Measurements from ENCODE around the gene FBXL7. TPM values are rescaled to one million over a fixed set of nuclear protein-coding genes. Genes with fewer than 3 reads are reported as not detected.
A peak's percentile ranks its signal among the peaks of the same experiment; 100 is the strongest.

The FBXL7 gene
- total RNA-seq, 2 donors from 2014 or later, result 21.1 to 31.7 TPM

GRCh38 chr5:15615859-15616258, 115.9 kb downstream of the FBXL7 start:
- no peak overlapping the region for H3K27ac ChIP-seq
- TF ChIP-seq CTCF (IDR thresholded peaks at IDR 0.05), result no peak
- no peaks in the 10 kb centered on the region for H3K27me3 ChIP-seq (replicated peaks; ENCODE audit: insufficient read depth)
- H3K4me3 ChIP-seq, result no peak overlapping the region
- DNase-seq (ENCODE audit: low spot score) (no peak), ATAC-seq (ENCODE audit: insufficient number of reproducible peaks, low FRiP score, low read depth) (no peak)
- H3K4me1 ChIP-seq (ENCODE audit: control insufficient read depth in 1 of 2, low read depth in 2 of 2), result peaks cover 0 to 24% of the 10 kb centered on the region in 2 donors
- no peaks in the 10 kb centered on the region for H3K36me3 ChIP-seq
- H3K9me3 ChIP-seq, result no peaks in the 10 kb centered on the region

GRCh38 chr5:15618938-15619337, 119.0 kb downstream of the FBXL7 start:
- Histone ChIP-seq H3K4me3 (no peak overlapping the region), H3K4me1 (ENCODE audit: control insufficient read depth in 1 of 2, low read depth in 2 of 2) (peaks cover 6 to 25% of the 10 kb centered on the region in 2 donors), H3K36me3 (no peaks in the 10 kb centered on the region), H3K27me3 (replicated peaks; ENCODE audit: insufficient read depth) (no peaks in the 10 kb centered on the region), H3K9me3 (no peaks in the 10 kb centered on the region), H3K27ac (no peak overlapping the region)
- ATAC-seq (ENCODE audit: insufficient number of reproducible peaks, low FRiP score, low read depth), result no peak
- DNase-seq (ENCODE audit: low spot score), result no peak
- TF ChIP-seq CTCF (IDR thresholded peaks at IDR 0.05), result no peak

- Histone ChIP-seq H3K36me3 (no peaks in the 10 kb centered on the region), H3K9me3 (no peaks in the 10 kb centered on the region), H3K27ac (peak overlapping the region; percentile 68), H3K27me3 (replicated peaks; ENCODE audit: insufficient read depth) (no peaks in the 10 kb centered on the region), H3K4me1 (ENCODE audit: control insufficient read depth in 1 of 2, low read depth in 2 of 2) (peaks cover 6 to 29% of the 10 kb centered on the region in 2 donors), H3K4me3 (peak overlapping the region; percentile 60)
- DNase-seq (ENCODE audit: low spot score) (peak; percentile 44), ATAC-seq (ENCODE audit: insufficient number of reproducible peaks, low FRiP score, low read depth) (peak; percentile 96)
- no peak for TF ChIP-seq CTCF (IDR thresholded peaks at IDR 0.05)
Observed at GRCh38 chr5:15620501-15620900, 120.5 kb downstream of the FBXL7 start.

GRCh38 chr5:15621094-15621493, 121.1 kb downstream of the FBXL7 start:
- peak overlapping the region; percentile 60 for H3K4me3 ChIP-seq
- ATAC-seq (ENCODE audit: insufficient number of reproducible peaks, low FRiP score, low read depth) (no peak), DNase-seq (ENCODE audit: low spot score) (no peak)
- H3K4me1 ChIP-seq (ENCODE audit: control insufficient read depth in 1 of 2, low read depth in 2 of 2), result peaks cover 10 to 32% of the 10 kb centered on the region in 2 donors
- H3K36me3 ChIP-seq, result no peaks in the 10 kb centered on the region
- TF ChIP-seq CTCF (IDR thresholded peaks at IDR 0.05), result no peak
- H3K27me3 ChIP-seq (replicated peaks; ENCODE audit: insufficient read depth), result no peaks in the 10 kb centered on the region
- H3K27ac ChIP-seq, result peak overlapping the region; percentile 68
- H3K9me3 ChIP-seq, result no peaks in the 10 kb centered on the region

GRCh38 chr5:15623794-15624193, 123.8 kb downstream of the FBXL7 start:
- H3K27me3 ChIP-seq (replicated peaks; ENCODE audit: insufficient read depth), result no peaks in the 10 kb centered on the region
- ATAC-seq (ENCODE audit: insufficient number of reproducible peaks, low FRiP score, low read depth) (no peak), DNase-seq (ENCODE audit: low spot score) (no peak)
- H3K4me1 ChIP-seq (ENCODE audit: control insufficient read depth in 1 of 2, low read depth in 2 of 2), result peaks cover 10 to 25% of the 10 kb centered on the region in 2 donors
- no peaks in the 10 kb centered on the region for H3K9me3 ChIP-seq
- H3K4me3 ChIP-seq, result no peak overlapping the region
- H3K36me3 ChIP-seq, result no peaks in the 10 kb centered on the region
- no peak overlapping the region for H3K27ac ChIP-seq
- no peak for TF ChIP-seq CTCF (IDR thresholded peaks at IDR 0.05)

Data from thoracic aorta (tissue), 2 donors.